ENCODE measurements around the gene MYCBP2.
"Not testable (repeated sequence)": the region's sequence is repeated elsewhere in the genome, so short reads cannot be mapped to it uniquely, and the experiment has no call there.

Gene MYCBP2

DNA sequence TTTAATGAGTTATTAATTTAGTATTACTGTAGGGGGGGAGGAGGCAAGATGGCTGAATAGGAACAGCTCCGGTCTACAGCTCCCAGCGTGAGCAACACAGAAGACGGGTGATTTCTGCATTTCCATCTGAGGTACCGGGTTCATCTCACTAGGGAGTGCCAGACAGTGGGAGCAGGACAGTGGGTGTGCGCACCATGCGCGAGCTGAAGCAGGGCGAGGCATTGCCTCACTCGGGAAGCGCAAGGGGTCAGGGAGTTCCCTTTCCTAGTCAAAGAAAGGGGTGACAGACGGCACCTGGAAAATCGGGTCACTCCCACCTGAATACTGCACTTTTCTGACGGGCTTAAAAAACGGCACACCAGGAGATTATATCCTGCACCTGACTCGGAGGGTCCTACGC lies 127.9 kb downstream of the MYCBP2 start:
- not testable (repeated sequence) for DNase-seq

DNA sequence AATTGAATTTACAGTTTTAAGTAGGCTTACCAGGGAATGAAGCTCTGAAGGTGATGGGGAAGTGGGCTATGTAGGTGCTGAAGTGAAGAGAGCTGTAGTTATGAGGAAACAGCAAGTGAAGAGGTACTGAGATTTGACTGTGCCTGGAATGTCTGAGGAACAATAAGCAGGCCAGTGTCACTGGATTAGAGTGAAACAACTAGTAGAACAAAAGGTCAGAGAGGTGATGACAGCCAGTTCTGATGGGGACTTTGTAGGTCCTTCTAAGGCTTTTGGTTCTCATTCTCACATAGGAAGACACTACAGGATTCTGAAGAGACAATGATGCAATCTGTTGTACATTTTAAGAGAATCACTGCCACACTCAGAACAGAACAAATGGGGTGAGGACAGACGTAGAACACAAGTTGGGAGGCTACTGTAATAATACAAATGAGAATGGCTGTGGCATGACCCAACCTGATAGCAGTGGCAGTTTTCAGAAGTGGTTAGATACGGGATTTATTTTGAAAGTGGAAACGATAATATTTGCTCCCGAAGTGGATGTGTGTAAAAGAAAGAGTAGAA lies 130.8 kb downstream of the MYCBP2 start:
- DNase-seq, result no peak

DNA sequence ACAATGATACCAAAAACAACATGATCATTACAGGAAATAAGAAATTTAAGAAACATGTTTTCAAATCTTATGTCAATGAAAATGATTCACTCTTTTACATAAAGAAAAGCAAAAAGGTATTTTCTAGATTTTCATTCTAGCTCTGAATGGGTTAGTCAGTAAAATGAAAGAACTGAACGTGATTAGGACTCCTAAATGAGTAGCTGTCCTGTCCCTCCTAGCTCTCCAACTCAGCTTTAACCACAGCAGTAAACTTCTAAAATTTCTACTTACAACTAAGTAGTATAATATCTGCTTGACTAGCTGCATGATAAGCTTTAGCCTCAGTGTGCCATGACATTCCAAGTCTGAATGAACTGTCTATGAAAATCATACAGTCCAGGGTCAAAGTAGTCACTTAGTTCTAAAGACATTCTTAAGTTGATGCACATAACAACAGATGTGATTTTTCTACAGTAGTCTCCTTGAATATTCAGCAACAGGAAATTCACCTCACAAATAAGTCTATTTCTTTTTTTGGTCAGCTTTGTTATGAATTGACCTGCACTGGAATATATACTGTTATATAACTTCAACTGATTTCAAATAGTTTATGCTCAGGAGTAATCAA lies 136.4 kb downstream of the MYCBP2 start:
- no peak for DNase-seq

DNA sequence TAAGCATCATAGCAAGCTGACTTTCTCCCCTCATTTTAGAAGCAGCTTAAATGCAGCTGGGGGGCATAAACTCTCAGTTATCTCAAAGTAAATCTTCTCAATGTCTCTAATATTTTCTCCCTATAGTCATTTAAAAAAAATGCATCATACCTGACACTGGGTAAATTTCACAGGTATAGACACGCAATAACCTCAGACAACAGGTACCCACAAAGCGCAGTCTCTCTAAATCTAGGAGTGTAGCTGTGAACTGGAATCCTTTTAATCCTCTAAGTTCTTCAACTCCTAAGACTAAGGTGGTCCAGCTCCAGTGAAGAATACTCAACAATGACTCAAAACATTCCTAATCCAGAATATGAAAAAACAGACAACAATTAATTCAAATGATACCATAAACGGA lies 141.2 kb downstream of the MYCBP2 start:
- no peak for DNase-seq

DNA sequence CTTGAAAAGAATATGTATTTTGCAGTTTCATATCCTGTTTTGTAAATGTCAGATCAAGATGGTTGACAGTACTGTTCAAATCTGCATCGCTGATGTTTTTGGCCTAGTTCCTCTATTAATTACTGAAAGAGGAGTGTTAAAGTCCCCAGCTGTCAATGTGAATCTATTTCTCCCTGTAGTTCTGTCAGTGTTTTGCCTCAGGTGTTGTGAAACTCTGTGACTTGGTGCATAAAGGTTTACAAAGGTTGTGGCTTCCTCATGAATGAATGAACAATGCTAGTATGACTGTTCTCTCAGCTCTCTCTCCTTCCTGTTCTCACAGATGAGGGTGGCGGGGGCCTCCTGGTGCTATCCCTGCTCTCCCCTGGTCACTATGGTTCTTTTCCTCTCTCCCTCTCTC lies 142.4 kb downstream of the MYCBP2 start:
- peak; percentile 48 for DNase-seq

DNA sequence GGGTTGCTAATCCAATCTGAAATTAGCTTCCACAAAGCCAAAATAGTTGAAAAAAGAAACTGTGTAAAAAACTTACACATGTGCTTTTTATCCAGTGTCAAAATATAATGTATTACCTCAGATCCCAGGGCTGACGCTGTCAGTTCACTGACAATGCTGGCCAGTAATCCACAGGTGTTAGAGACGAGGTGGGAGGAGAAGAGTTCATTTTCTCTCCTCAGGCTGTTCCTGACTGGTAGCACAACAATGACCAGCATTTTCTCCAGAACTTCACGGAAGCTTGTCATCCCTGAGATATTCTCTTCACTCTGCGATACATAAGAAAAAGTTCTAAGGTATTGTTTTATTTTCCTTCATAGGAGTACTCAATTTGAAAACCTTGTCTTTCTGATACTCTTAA lies 146.9 kb downstream of the MYCBP2 start:
- no peak for DNase-seq

DNA sequence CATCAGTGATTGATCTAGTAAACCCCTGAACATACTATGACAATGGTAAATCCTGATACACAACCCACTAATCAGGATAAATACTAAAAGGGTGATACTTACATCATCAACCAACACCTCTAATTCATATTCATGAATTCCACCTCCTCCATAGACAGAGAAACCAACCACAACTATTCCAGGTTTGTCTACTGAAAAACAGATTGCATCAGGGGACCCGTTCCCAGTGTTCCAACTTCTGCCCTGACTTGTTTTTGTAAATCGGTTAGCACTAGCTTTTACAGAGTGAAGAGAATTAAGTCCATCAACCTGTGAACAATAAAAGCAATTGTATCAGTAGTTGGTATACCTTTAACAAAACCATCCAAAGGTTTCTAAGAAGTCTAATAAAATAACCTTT lies 149.2 kb downstream of the MYCBP2 start:
- no peak for DNase-seq

DNA sequence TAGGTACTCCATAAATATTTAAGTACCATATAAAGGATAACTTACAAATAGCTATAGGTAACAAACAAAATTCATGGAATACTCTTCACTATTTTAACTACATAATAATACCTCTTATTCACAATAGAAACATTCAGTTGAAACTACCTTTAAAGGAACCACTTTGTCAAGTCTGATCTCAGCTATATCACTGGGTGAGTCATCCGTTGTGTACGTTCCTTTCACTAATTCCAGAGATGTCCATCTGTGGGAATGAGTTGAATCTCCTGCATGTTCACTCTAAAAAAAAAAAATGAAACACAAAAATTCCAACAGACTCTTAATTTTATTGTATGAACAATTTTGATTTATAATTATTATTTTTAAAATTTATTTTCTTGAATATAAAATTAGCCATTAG lies 150.5 kb downstream of the MYCBP2 start:
- DNase-seq, result no peak

DNA sequence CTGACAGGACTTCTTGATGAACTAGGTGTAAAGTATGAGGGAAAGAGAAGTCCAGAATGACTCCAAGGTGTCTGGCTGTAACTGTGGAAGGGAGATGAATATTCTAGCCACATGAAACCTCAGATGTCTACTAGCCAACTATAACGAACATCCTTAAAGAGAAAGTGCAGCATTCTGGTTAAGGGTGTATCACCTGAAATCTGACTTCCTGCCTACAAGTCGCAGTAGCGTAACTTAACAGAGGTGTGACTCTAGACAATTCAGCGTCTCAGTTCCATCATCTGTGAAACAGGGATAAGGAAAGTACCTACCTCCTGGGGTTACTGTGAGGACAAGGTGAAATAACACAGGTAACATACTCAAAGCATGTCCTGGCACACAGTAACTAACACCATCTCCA lies 154.2 kb downstream of the MYCBP2 start:
- DNase-seq, result no peak

DNA sequence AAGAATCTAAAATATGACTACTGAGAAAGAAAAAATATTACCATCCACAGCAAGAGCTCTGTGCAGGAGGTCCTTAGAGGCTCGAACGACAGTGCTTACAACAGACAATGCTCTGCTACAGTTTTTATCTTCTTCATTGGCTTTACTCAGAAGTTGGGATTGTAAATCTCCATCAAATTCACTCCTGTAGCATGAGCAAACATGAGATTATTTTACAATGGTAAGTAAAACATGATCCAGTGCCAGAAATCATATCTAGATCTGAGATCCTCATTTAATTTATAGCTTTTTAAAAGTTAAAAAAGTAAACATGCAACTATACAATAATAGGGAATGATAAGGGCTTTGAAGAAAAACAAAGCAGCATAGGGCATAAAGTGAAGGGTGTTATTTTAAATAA lies 155.4 kb downstream of the MYCBP2 start:
- DNase-seq, result no peak

DNA sequence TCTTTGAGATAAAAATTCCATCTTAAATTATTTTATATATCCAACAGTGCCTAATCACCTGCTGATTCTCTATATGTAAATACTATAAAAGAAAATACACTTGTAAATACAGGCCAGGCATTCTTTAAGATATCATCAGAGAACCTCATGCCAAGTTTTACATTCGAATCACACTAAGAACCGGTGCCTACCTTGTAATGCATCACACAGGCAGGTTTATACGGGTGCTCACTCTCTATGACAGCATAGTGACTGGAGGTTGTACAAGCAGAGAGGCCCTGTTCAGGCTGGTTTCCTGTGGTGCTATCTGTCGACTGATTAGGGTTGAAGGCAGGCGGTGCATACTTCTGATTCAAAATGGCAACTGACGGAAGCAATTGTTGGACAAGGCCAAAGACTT lies 158.7 kb downstream of the MYCBP2 start:
- DNase-seq, result no peak

DNA sequence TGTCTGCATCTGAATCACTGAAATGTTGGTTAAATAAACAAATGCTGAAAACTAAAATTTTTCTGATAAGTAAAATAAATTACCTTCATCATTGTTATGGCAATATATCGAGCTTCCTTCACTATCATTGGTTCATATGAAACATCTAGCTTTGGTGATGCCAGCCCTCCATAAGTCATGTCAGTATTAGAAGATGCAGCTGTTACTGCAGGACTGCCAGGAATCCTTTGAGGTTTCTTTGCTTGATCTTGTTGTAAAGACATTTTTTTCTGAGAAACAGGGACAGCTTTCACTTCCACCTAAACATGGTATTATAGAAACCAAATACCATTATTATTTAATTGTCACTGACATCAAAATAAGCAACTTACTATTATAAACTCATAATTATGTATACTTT lies 176.2 kb downstream of the MYCBP2 start:
- DNase-seq, result no peak

DNA sequence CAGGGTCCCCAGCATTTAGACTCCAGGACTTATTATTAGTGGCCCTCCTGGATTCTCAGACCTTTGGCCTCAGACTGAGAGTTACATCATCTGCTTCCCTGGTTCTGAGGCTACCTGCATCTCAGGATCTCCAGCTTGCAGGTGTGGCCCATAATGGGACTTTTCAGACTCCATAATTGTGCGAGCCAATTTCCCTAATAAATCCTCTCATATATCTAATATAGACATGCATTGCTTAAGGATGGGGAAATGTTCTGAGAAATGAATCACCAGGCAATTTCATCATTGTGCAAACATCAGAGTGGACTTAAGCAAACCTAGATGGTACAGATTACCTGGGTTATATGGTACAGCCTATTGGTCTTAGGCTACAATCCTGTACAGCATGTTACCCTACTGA lies 183.5 kb downstream of the MYCBP2 start:
- DNase-seq, result no peak

DNA sequence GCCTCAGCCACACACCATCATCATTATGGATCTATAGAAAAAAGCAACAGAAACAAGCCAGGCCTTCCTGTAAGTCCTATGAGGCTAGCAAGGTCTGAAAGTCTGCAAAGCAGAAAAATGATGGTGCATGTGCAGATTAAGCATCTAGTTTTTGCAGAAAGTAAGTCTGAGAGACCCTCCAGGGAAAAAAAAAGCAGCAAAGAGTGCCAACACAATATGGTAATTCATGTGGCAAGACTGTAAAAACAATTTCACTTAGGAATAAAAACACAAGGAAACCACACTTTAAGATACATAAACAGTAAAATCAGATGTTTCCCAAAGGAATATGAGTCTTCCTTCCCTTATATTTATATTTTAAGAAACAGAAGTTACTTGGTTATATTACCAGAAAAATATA lies 187.6 kb downstream of the MYCBP2 start:
- no peak for DNase-seq

DNA sequence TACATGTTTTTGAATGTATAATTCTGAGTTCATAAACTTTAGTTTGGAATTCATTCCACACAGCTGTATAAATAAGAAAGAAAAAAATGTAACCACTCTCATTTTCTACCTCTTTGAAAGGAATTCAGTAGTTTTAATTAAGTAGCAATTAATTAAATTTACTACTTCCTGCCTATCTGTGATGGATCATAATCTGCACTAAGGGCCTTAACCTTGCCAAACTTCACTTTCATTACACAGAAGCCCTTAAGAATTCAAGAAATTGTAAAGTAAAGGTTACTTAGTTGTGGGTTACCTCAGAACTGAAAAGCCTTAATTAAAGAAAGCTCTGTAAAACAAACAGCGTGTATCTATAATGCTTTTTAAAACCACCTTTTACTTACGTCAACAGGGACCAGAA lies 188.1 kb downstream of the MYCBP2 start:
- no peak for DNase-seq

DNA sequence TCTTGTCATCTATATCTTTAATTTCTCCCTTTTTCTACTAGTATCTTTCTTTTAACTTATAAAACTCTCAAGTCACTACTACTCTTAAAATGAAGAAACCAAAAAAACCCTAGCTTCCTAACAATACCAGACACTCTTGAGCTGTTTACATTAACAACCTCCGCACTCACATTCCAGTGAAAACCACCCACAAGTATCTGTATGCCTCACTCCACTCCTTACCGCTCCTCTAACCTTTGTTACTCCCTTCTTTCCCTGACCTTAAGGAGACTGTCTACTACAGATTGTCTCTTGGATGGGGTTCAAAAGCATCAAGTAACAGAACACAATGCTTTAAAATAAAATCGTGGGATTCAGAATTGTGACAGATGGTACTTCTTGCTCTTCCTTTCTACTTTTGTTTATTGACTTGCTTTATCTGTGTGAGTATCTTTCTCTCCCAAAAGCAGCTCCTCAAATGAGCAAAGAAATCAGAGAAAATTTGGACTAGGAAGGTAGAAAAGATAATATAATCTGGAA lies 189.9 kb downstream of the MYCBP2 start:
- DNase-seq, result no peak

DNA sequence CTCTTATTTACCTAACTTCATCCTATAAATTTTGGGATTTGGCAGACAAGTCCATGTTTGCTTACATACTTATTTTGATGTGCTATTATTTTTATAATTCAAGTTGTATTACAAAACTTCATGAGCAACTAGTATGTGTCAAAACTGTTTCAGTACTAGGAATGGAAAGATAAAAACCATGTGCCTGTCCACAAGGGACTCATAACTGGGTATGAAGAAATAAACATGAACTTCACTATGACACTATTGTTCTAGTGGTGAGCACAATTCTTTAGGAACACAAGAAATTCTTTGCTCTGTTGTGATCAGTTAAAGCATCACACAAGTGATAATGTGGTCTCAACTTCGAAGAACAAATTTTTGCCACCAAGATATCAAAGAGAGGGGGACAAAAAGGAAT lies 202.5 kb downstream of the MYCBP2 start:
- no peak for DNase-seq

DNA sequence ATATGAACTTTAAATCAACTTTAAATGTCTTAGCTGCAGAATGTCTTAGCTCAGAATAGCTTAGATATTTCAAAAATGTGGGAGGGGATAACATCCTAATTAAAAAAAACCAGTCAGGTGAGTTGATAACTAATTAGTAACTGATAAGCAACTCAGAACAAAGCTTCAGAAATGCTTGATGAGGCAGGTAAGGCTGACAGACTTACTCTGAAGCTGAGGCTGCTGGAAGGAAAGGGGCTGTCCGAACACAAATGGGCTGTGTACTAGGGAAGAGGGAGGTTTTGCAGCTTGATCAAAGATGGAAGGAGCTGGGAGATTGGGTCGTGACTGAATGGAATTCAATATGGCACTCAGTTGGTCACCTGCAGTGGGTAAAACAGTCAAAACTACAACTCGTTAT lies 208.8 kb downstream of the MYCBP2 start:
- DNase-seq, result no peak

DNA sequence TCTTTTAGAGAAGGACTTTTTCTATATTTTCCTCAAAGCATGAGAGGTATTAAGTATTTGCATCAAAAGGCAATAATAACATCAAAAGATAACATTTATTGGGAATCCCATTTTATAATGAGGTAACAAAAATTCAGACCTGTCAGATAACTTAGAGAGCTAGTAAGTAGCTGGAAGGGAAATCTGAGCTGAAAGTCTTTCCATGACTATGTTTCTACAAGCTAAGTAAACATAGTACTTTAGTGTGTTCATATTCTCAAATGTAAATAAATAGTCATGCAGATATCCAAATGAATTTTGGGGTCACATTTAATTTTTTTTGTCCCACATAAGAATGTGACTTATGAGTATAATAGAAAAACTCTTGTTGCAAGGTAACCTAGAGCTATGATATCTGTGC lies 212.6 kb downstream of the MYCBP2 start:
- DNase-seq, result no peak

DNA sequence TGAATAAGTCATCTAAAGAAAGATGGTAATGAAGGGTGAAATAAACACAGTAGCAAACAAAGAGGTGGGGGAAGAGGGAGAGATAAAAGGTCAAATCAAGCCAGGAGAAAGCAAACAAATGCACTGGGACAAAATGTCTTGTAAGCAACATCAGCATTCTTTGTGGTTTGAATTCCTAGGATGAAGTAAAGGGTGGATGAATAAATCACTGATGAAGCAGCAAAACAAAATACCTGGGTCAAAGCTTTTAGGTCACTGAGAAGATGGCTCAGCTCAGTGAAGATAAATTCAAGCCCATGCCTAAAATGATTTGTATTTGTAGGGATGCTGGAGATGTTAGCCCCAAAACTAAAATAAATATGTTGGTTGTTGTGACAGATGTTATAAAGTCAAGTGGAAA lies 213.4 kb downstream of the MYCBP2 start:
- no peak for DNase-seq

DNA sequence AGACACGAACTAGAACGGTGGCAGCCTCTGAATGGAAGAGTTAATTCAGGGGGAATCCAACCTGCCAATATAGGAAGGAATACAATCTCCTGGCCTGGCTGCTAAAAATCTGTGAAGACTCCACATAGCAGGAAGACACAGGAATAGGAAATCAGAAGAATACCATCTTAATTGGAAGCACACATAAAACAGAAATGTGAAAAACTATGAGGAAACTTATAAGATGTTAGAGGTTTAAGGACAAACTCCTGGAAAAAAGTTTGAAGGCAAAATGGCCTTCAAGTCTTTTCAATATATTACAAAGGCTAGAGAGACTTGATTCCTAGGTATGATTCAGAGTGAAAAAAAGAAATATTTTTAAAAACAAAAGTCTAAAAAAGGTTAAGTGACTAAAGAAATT lies 221.8 kb downstream of the MYCBP2 start:
- no peak for DNase-seq

DNA sequence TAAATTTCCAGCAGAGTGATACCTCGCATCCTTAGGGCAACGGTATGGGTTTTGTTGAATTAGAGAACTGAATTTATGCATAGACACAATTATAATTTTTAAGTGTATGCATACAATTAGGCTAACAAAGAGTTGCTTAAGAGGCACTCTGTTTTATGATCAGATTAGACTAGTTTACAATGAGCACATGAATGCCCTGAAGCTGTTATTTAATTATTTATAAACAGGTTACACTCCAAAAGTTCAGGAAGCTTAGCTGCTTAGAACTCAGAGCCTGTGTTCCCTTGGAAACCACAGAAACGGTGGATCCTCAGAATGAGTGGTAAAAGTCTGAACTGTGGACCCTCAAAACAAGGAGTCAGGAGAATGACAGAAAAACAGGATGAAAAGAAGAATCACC lies 227.5 kb downstream of the MYCBP2 start:
- DNase-seq, result no peak

DNA sequence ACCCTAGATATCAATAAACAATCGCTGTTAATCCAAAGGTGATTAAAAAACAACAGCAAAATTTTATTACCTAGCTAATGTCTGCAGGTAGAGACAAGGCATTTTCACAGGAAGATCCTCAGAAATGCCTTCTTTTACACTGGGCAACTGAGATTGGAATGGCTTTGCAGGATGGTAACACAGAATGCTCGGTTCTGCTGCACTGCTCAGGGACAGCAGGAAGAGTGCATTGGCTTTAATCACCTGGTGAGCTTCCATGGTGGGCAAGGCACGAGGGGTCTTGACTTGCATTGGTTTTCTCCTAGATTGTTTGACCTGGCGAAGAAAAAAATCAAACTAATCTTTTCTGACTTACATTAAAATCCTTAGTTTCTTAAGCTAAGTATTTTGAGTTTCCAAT lies 231.6 kb downstream of the MYCBP2 start:
- DNase-seq, result no peak

DNA sequence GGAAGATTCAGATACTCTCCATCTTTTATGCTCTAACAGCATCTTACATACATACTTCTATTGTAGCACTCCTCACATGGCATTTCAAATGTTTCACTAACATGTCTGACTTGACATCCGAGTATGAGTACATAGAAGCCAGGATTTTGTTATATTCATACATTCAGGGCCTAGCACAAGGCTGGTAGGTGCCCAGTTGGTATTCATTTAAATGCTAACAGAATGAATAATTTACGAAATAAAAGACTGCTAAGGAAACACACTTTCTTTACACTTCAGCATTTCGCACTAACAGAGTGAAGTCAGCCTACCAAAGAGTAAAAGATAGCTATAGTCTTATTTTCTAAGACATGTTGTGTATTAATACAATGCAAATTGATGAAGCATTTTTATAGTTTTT lies 232.1 kb downstream of the MYCBP2 start:
- no peak for DNase-seq

DNA sequence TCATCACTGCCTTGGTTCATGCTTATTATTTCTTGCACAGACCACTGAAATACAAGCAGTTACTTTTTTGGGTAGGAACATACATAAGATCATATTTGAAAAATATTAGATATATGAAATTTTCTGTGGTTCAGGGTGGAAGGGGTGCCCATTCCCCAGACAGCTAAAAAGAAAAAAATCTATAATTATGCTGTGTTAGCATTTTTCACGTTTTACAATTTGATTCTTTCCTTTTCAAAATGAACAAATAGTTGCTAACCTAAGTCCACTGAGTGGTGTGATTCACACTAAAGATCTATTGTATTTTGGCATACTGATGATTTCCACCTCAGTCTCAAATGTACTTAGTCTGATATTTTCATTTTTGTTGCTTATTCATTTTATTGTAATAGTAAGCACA lies 233.2 kb downstream of the MYCBP2 start:
- DNase-seq, result no peak

Data from stimulated activated CD8-positive, alpha-beta memory T cell treated with anti-CD3 and anti-CD28 coated beads, Interleukin-4, amount 100 ng/mL, for 48 hours (primary cell).